ENCODE data around the gene ALAS1. TPM values are rescaled to one million over a fixed set of nuclear protein-coding genes. Genes with fewer than 3 reads are reported as not detected.

The ALAS1 gene
- total and polyA plus RNA-seq, 2 donors (not counting 3 experiments of a cell fraction or from before 2014, with no cell fraction given), result 45.1 to 72.1 TPM

DNA sequence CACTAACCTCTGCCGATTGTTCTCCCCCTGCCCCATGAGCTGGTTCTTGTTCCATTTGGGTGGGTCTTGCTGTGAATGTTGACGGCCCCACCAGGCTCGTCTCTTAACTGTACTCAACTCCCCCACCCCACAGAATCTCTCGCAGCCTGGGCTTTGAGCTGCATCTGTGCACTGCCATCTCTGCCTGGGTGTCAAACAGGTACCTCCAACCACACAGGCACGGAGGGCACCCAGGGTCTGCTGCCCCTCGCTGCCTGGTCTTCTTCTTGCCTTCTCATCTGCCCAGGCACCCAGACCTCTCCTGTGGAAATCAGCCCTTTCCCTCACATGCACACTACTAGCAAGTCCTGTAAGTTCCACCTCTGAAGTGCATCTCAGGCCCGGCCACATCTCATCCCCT is 17.4 kb downstream of the ALAS1 start:
- intact Hi-C loops (cut with micrococcal nuclease) (loop anchor here (5.0 kb wide), 1 partner anchor 213 kb away; no protein-coding TSS in a partner anchor), dilution Hi-C loops (cut with MboI; ENCODE audit: extremely low pct_ligation_motif_present, low sequenced_read_pairs) (no loop called here)
- H3K9me1 ChIP-seq (replicated peaks; ENCODE audit: control insufficient read depth, extremely low read depth, insufficient read depth, low read length), result no peaks in the 10 kb centered on the region
- no peak overlapping the region for H3K9ac ChIP-seq (replicated peaks; ENCODE audit: extremely low read depth, insufficient read depth, low read length)
- no peaks in the 10 kb centered on the region for H3K9me3 ChIP-seq (replicated peaks; ENCODE audit: control insufficient read depth, insufficient read depth, low read length)
- POLR2A ChIA-PET, result no interaction called here
- no peak for DNase-seq (ENCODE audit: low read depth, low spot score)
- TF ChIP-seq, protein P1, sequence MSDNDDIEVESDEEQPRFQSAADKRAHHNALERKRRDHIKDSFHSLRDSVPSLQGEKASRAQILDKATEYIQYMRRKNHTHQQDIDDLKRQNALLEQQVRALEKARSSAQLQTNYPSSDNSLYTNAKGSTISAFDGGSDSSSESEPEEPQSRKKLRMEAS (IDR thresholded peaks at IDR 0.05; ENCODE audit: insufficient read depth, insufficient read length), result no peak
- no peak for TF ChIP-seq POLR2AphosphoS5 (IDR thresholded peaks at IDR 0.05; ENCODE audit: insufficient read depth, low read depth, low read length)
- no peak for TF ChIP-seq EZH2 (IDR thresholded peaks at IDR 0.05; ENCODE audit: borderline replicate concordance, low read depth, low read length, severe bottlenecking)
- TF ChIP-seq JUN (IDR thresholded peaks at IDR 0.05; ENCODE audit: borderline replicate concordance, insufficient read depth, insufficient read length, low read depth), result no peak
- no peak for TF ChIP-seq MYC (IDR thresholded peaks at IDR 0.05; ENCODE audit: low read depth, low read length)
- no peak for TF ChIP-seq GATA2 (IDR thresholded peaks at IDR 0.05; ENCODE audit: insufficient read depth, insufficient read length, low read depth, low read length)
- no peak for TF ChIP-seq POLR2A (IDR thresholded peaks at IDR 0.05; ENCODE audit: low read depth, low read length)
- no peak for TF ChIP-seq FOS (IDR thresholded peaks at IDR 0.05; ENCODE audit: borderline replicate concordance, insufficient read depth, low read length)
- TF ChIP-seq, protein P2, sequence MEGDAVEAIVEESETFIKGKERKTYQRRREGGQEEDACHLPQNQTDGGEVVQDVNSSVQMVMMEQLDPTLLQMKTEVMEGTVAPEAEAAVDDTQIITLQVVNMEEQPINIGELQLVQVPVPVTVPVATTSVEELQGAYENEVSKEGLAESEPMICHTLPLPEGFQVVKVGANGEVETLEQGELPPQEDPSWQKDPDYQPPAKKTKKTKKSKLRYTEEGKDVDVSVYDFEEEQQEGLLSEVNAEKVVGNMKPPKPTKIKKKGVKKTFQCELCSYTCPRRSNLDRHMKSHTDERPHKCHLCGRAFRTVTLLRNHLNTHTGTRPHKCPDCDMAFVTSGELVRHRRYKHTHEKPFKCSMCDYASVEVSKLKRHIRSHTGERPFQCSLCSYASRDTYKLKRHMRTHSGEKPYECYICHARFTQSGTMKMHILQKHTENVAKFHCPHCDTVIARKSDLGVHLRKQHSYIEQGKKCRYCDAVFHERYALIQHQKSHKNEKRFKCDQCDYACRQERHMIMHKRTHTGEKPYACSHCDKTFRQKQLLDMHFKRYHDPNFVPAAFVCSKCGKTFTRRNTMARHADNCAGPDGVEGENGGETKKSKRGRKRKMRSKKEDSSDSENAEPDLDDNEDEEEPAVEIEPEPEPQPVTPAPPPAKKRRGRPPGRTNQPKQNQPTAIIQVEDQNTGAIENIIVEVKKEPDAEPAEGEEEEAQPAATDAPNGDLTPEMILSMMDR (IDR thresholded peaks at IDR 0.05; ENCODE audit: extremely low read depth in 1 of 2, insufficient read depth in 1 of 2, low read depth in 1 of 2, low read length in 2 of 2), result no peak
- no peaks in the 10 kb centered on the region for H4K20me1 ChIP-seq (replicated peaks; ENCODE audit: control insufficient read depth, extremely low read depth, insufficient read depth, low read length)
- H3K27ac ChIP-seq (ENCODE audit: insufficient read depth, low read depth, low read length), result no peak overlapping the region
- no TSS peak for BruUV-seq (replicated peaks)
- H3K36me3 ChIP-seq (ENCODE audit: control insufficient read depth in 2 of 2, extremely low read depth in 1 of 2, insufficient read depth in 2 of 2, low read length in 2 of 2), result peaks cover 14 to 35% of the 10 kb centered on the region in 2 experiments
- no peak overlapping the region for H3K4me2 ChIP-seq (ENCODE audit: insufficient read depth, low read length)
- CTCF ChIA-PET, result no interaction called here
- H2AFZ ChIP-seq (ENCODE audit: low read depth, low read length), result no peak overlapping the region
- H3K79me2 ChIP-seq (ENCODE audit: control insufficient read depth, insufficient read depth, low read length), result no peaks in the 10 kb centered on the region
- no peak for FAIRE-seq
- H3K27me3 ChIP-seq (ENCODE audit: control insufficient read depth in 2 of 2, insufficient read depth in 2 of 2, low read length in 2 of 2), result no peaks in the 10 kb centered on the region
- H3K4me1 ChIP-seq (ENCODE audit: control insufficient read depth, extremely low read depth, insufficient read depth, low read length), result peaks cover 32% of the 10 kb centered on the region
- no peak overlapping the region for H3K4me3 ChIP-seq (replicated peaks in 1 of 3; ENCODE audit: insufficient read depth in 1 of 3, low read depth in 1 of 3, low read length in 3 of 3)
